ENCODE measurements around the gene INPP4A.

DNA sequence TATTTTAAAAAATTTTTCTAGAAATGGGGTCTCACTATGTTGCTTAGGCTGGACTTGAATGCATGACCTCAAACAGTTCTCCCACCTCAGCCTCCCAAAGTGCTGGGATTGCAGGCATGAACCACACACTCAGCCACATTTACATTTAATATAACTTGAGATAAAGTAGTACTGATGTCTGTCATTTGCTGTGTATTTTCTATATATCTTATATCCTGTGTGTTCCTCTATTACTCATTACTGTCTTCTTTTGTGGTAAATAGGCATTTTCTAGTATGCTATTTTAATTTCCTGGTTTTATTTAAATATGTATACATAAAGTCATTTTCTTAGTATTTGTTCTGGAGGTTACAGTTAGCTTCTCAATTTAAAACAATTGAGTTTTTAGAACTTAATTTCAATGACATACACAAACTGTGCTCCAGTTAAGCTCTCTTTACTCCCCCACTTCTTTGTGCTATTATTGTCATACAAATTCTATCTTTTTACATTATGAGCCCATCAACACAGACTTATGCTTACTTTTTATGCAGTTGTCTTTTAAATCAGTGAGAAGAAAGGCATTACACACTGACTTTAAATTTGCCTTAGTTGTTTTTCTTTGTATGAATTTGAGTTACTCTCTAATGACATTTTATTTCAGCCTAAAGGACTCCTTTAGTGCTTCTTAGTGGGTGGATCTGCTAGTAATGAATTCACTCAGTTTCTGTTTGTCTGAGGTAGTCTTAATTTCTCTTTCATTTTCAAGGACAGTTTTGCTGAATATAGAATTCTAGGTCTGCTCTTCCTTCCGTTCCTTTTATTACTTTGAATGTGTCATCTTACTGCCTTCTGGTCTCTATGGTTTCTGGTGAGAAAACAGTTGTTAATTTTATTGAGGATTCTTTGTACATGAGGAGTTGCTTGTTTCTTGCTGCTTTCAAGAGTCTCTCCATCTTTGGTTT lies 6.2 kb upstream of the INPP4A start:
- TF ChIP-seq, protein P1, sequence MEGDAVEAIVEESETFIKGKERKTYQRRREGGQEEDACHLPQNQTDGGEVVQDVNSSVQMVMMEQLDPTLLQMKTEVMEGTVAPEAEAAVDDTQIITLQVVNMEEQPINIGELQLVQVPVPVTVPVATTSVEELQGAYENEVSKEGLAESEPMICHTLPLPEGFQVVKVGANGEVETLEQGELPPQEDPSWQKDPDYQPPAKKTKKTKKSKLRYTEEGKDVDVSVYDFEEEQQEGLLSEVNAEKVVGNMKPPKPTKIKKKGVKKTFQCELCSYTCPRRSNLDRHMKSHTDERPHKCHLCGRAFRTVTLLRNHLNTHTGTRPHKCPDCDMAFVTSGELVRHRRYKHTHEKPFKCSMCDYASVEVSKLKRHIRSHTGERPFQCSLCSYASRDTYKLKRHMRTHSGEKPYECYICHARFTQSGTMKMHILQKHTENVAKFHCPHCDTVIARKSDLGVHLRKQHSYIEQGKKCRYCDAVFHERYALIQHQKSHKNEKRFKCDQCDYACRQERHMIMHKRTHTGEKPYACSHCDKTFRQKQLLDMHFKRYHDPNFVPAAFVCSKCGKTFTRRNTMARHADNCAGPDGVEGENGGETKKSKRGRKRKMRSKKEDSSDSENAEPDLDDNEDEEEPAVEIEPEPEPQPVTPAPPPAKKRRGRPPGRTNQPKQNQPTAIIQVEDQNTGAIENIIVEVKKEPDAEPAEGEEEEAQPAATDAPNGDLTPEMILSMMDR (IDR thresholded peaks at IDR 0.05), result no peak
- TF ChIP-seq POLR2A (IDR thresholded peaks at IDR 0.05; ENCODE audit: low read depth), result no peak
